K562 (cell line): ENCODE data around the gene ANO4. TPM values are rescaled to one million over a fixed set of nuclear protein-coding genes. Genes with fewer than 3 reads are reported as not detected.

Experiments
- ATAC-seq: fragments of 200-7000 bp; cut with Tn5 transposase; 3 replicates; pipeline ENCODE4 v1.9.1; 2020; ENCODE audit warnings: moderate library complexity
- BruUV-seq: library from RNA; stranded (reverse); fragments of 400-500 nt; replicated peaks from 2 replicates; lab custom pipeline; 2021; lab: Mats Ljungman, UMichigan
- CTCF ChIA-PET: fragments of 300-600 bp; formaldehyde crosslinking; extraction: SDS; loops from one replicate; lab custom pipeline; 2021; ENCODE audit warnings: low intra/inter-chr PET ratio; lab: Yijun Ruan, JAX
- POLR2A ChIA-PET: fragments of 300-600, 350-650 bp; sonication (Branson Sonifier 250); formaldehyde crosslinking; extraction: SDS; loops from one replicate; lab custom pipeline; 2021; ENCODE audit warnings: antibody characterized with exemption, inconsistent platforms; lab: Yijun Ruan, JAX
- DNase-seq, 4 experiments: peaks; one replicate each; pipeline versions ENCODE4 v3.0.0 to v3.0.0-alpha.2; 2011 to 2018; ENCODE audit warnings: low spot score in 3 of 4, mixed read lengths in 3 of 4; ENCODE audit errors: extremely low read depth in 1 of 4
- FAIRE-seq: peaks from 2 replicates; lab custom pipeline; 2011; peaks lifted over from hg19 to GRCh38; lab: Jason Lieb, UNC
- H2AFZ ChIP-seq: 2 replicates; pipeline ENCODE4 v1.6.0; 2011; ENCODE audit warnings: low read depth, low read length, control low read depth, inconsistent platforms
- H3K27ac ChIP-seq: fragments of 200-600 bp; 3 replicates; pipeline ENCODE4 v1.8.0; 2011; ENCODE audit warnings: low read depth, mild to moderate bottlenecking, control low read depth, inconsistent platforms, low read length, moderate library complexity, mixed read lengths; ENCODE audit errors: extremely low read depth
- H3K27me3 ChIP-seq, 2 experiments: fragments of 300-600 bp in 1 of 2; 2 replicates in 1 of 2; 3 replicates in 1 of 2; pipeline versions ENCODE4 v1.6.0 to v1.8.0; 2011; ENCODE audit warnings: inconsistent platforms in 2 of 2, low read length in 2 of 2, mild to moderate bottlenecking in 1 of 2, mixed read lengths in 1 of 2, moderate library complexity in 1 of 2; ENCODE audit not compliant: control insufficient read depth in 2 of 2, insufficient read depth in 2 of 2
- H3K36me3 ChIP-seq: fragments of 300-600 bp; 3 replicates; pipeline ENCODE4 v1.8.0; 2011; ENCODE audit warnings: mild to moderate bottlenecking, low read length, inconsistent platforms; ENCODE audit not compliant: control insufficient read depth, insufficient read depth
- H3K4me1 ChIP-seq, 2 experiments: fragments of 200-600 bp in 1 of 2; replicated peaks in 1 of 2; 2 replicates in 1 of 2; 3 replicates in 1 of 2; pipeline versions ENCODE4 v1.5.1 to v1.8.0; 2011; ENCODE audit warnings: inconsistent platforms in 2 of 2, low read length in 2 of 2, mild to moderate bottlenecking in 1 of 2, mixed read lengths in 1 of 2, moderate library complexity in 1 of 2; ENCODE audit not compliant: control insufficient read depth in 2 of 2, insufficient read depth in 2 of 2
- H3K4me2 ChIP-seq: 2 replicates; pipeline ENCODE4 v1.6.1; 2011; ENCODE audit warnings: low read length, control low read depth, inconsistent platforms, mixed read lengths; ENCODE audit not compliant: insufficient read depth
- H3K4me3 ChIP-seq: fragments of 200-600 bp; sonication (generic), shearing (Covaris generic); 2 replicates; pipeline ENCODE4 v1.5.1; 2016; ENCODE audit warnings: control low read depth, inconsistent platforms
- H3K79me2 ChIP-seq: fragments of 200-600 bp; 3 replicates; pipeline ENCODE4 v1.8.0; 2011; ENCODE audit warnings: low read length, inconsistent platforms; ENCODE audit not compliant: control insufficient read depth, insufficient read depth
- H3K9ac ChIP-seq, 2 experiments: 2 replicates each; pipeline versions ENCODE4 v1.6.0 to v1.6.1; 2011; ENCODE audit warnings: low read depth in 2 of 2, low read length in 2 of 2, control low read depth in 1 of 2, inconsistent platforms in 1 of 2, mild to moderate bottlenecking in 1 of 2, mixed read lengths in 1 of 2; ENCODE audit not compliant: insufficient read depth in 1 of 2
- H3K9me1 ChIP-seq: one replicate; pipeline ENCODE4 v1.6.0; 2011; ENCODE audit warnings: inconsistent platforms, mild to moderate bottlenecking, low read length, moderate library complexity; ENCODE audit not compliant: control insufficient read depth, insufficient read depth
- H3K9me3 ChIP-seq: replicated peaks from 2 replicates; pipeline ENCODE4 v1.5.1; 2011; ENCODE audit warnings: low read depth, low read length, inconsistent platforms; ENCODE audit not compliant: control insufficient read depth, insufficient read depth
- H4K20me1 ChIP-seq: replicated peaks from 2 replicates; pipeline ENCODE4 v1.6.1; 2011; ENCODE audit warnings: low read length, inconsistent platforms, mixed read lengths; ENCODE audit not compliant: control insufficient read depth, insufficient read depth
- CHD1 ChIP-seq: fragments of 200-600 bp; sonication (generic); IDR thresholded peaks from one replicate; pipeline ENCODE4 v1.6.1; 2012; ENCODE audit warnings: mild to moderate bottlenecking, moderate library complexity, low read length, inconsistent platforms
- NFYB ChIP-seq: IDR thresholded peaks from 2 replicates; pipeline ENCODE4 v1.6.1; 2011; ENCODE audit warnings: mild to moderate bottlenecking, moderate library complexity; ENCODE audit not compliant: insufficient read length; ENCODE audit errors: extremely low read depth
- RFX5 ChIP-seq: IDR thresholded peaks from 2 replicates; pipeline ENCODE4 v1.6.1; 2011; ENCODE audit warnings: low read depth, mild to moderate bottlenecking, improper control_type of control experiment, low read length
- TEAD2 ChIP-seq: fragments of 450-650 bp; IDR thresholded peaks from 2 replicates; pipeline ENCODE4 v1.6.1; 2016; ENCODE audit warnings: missing genetic modification characterization, control low read depth, missing compliant biosample characterization
- TOE1 ChIP-seq, 2 experiments: fragments of 450-650 bp in 1 of 2; sonication (generic) in 1 of 2; formaldehyde crosslinking in 1 of 2; IDR thresholded peaks; 2 replicates each; pipeline versions ENCODE4 v1.7.1 to v1.8.0; 2016 to 2022; ENCODE audit warnings: borderline replicate concordance in 2 of 2, mild to moderate bottlenecking in 2 of 2, antibody characterized with exemption in 1 of 2, inconsistent platforms in 1 of 2, low read depth in 1 of 2, missing genetic modification reagents in 1 of 2, moderate library complexity in 1 of 2
- ZFP30 ChIP-seq: fragments of 250-450 bp; sonication (Bioruptor Pico); IDR thresholded peaks from 2 replicates; pipeline ENCODE4 v1.8.0; 2022; ENCODE audit warnings: moderate library complexity, mild to moderate bottlenecking, inconsistent platforms, borderline replicate concordance
- WGBS: fragments of 100-300 bp; shearing (Covaris generic); methylation state at CpG from one replicate; pipeline ENCODE4 v1.1.6; 2016; ENCODE audit warnings: low coverage, mixed read lengths; ENCODE audit not compliant: insufficient coverage; ENCODE audit errors: missing lambda C conversion rate; 5-methylcytosine and 5-hydroxymethylcytosine counted together
- in situ Hi-C: fragments of 300-500 bp; cut with MboI; formaldehyde crosslinking; loops from 4 replicates; pipeline ENCODE4 v1.15.0; 2018; ENCODE audit warnings: inconsistent platforms, mixed read lengths
- intact Hi-C: fragments of 100-400 bp; cut with micrococcal nuclease; formaldehyde crosslinking; loops from 2 replicates; pipeline ENCODE4 v1.14.2; 2022
- polyA plus RNA-seq, 8 experiments: library from polyadenylated mRNA; depleted of rRNA in 4 of 8; stranded (reverse) in 5 of 8; unstranded in 3 of 8; fragments of >200 nt; fragmentation: Nextera tagmentation in 2 of 8; fragmentation: Illumina TruSeq in 1 of 8; extraction: Ambion mirVana in 2 of 8; extraction: Trizol in 1 of 8; gene quantifications; 2 replicates each; pipeline versions ENCODE4 v1.2.1 to v1.2.3, GENCODE V29; 2011 to 2014; ENCODE audit warnings: inconsistent platforms in 1 of 8, missing spikeins in 1 of 8
- total RNA-seq, 7 experiments: library from RNA; depleted of rRNA in 6 of 7; stranded (reverse); fragments of >200 nt in 6 of 7; fragmentation: Illumina TruSeq in 2 of 7; extraction: Trizol in 2 of 7; gene quantifications; 2 replicates each; pipeline versions ENCODE4 v1.2.1 to v1.2.3, GENCODE V29; 2011 to 2021; ENCODE audit warnings: low replicate concordance in 1 of 7
- TF ChIP-seq, protein P1 (sequence below): fragments of 250-450 bp; sonication (Bioruptor Pico); IDR thresholded peaks from 2 replicates; pipeline ENCODE4 v1.5.1; 2021; ENCODE audit warnings: mild to moderate bottlenecking
- TF ChIP-seq, protein P2 (sequence below): sonication (generic); formaldehyde crosslinking; IDR thresholded peaks from 2 replicates; pipeline ENCODE4 v1.8.1; 2022; ENCODE audit warnings: missing genetic modification reagents

Gene ANO4
- total and polyA plus RNA-seq, 9 of the 15 experiments (the other 6 are each of a cell fraction or from before 2014, with no cell fraction given): not detected

DNA sequence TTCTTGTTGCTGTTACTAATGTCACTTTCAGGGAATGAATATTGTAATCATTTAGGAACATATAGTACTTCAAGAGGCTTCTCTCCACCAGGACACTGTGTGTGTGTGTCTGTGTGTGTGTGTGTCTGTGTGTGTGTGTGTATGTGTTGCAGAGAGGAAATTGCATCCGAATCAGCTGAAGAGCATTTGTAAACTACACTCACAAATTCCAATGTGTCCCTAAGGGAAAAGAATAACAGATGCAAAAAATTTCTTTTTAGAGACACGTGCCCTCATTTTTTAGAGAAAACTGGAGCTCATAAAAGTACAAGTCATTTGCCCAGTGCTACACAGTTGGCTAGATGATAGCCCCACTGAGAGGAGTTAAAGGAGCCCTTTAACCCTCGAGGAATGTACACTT is 168.8 kb downstream of the ANO4 start:
- H3K9me1 ChIP-seq: no peaks in the 10 kb centered on the region
- no peak for TF ChIP-seq NFYB
- no peak for TF ChIP-seq ZFP30
- TF ChIP-seq, protein P1, sequence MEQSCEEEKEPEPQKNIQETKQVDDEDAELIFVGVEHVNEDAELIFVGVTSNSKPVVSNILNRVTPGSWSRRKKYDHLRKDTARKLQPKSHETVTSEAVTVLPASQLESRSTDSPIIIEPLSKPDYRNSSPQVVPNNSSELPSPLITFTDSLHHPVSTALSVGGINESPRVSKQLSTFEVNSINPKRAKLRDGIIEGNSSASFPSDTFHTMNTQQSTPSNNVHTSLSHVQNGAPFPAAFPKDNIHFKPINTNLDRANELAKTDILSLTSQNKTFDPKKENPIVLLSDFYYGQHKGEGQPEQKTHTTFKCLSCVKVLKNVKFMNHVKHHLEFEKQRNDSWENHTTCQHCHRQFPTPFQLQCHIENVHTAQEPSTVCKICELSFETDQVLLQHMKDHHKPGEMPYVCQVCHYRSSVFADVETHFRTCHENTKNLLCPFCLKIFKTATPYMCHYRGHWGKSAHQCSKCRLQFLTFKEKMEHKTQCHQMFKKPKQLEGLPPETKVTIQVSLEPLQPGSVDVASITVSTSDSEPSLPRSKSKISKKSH: no peak
- no peak for TF ChIP-seq CHD1
- no peak for TF ChIP-seq RFX5
- FAIRE-seq (no peak), DNase-seq (no peak), ATAC-seq (no peak)
- intact Hi-C loops: no loop called here
- CTCF ChIA-PET: no interaction called here
- WGBS: 0% methylated on average over 3 of the region's 3 CpGs
- H3K27me3 ChIP-seq: no peaks in the 10 kb centered on the region
- no peaks in the 10 kb centered on the region for H3K36me3 ChIP-seq
- H3K9ac ChIP-seq: no peak overlapping the region
- POLR2A ChIA-PET: no interaction called here
- H3K79me2 ChIP-seq: no peaks in the 10 kb centered on the region
- no peak overlapping the region for H3K4me2 ChIP-seq
- in situ Hi-C loops: no loop called here
- no peaks in the 10 kb centered on the region for H4K20me1 ChIP-seq
- no peaks in the 10 kb centered on the region for H3K9me3 ChIP-seq
- no peak overlapping the region for H3K27ac ChIP-seq
- no peak overlapping the region for H3K4me3 ChIP-seq
- H3K4me1 ChIP-seq: no peaks in the 10 kb centered on the region
- no TSS peak for BruUV-seq
- H2AFZ ChIP-seq: no peak overlapping the region

- POLR2A ChIA-PET: no interaction called here
- H3K4me1 ChIP-seq: no peaks in the 10 kb centered on the region
- H3K4me2 ChIP-seq: no peak overlapping the region
- H3K9me1 ChIP-seq: no peaks in the 10 kb centered on the region
- no peaks in the 10 kb centered on the region for H3K79me2 ChIP-seq
- BruUV-seq: no TSS peak
- H3K27me3 ChIP-seq: no peaks in the 10 kb centered on the region
- intact Hi-C loops (no loop called here), in situ Hi-C loops (no loop called here)
- H3K9me3 ChIP-seq: no peaks in the 10 kb centered on the region
- H3K9ac ChIP-seq: no peak overlapping the region
- H2AFZ ChIP-seq: no peak overlapping the region
- 0% methylated on average over 2 of the region's 2 CpGs for WGBS
- TF ChIP-seq, protein P2, sequence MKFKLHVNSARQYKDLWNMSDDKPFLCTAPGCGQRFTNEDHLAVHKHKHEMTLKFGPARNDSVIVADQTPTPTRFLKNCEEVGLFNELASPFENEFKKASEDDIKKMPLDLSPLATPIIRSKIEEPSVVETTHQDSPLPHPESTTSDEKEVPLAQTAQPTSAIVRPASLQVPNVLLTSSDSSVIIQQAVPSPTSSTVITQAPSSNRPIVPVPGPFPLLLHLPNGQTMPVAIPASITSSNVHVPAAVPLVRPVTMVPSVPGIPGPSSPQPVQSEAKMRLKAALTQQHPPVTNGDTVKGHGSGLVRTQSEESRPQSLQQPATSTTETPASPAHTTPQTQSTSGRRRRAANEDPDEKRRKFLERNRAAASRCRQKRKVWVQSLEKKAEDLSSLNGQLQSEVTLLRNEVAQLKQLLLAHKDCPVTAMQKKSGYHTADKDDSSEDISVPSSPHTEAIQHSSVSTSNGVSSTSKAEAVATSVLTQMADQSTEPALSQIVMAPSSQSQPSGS (CRISPR knock-in tag): no peak
- no peak for TF ChIP-seq TEAD2 (tag)
- no peak for TF ChIP-seq TOE1 (IDR thresholded peaks at IDR 0.05; ENCODE audit: borderline replicate concordance)
- TF ChIP-seq TOE1 (CRISPR knock-in tag; IDR thresholded peaks at IDR 0.05; ENCODE audit: borderline replicate concordance, low read depth): no peak
- DNase-seq (no peak), ATAC-seq (no peak), FAIRE-seq (no peak)
- CTCF ChIA-PET: no interaction called here
- no peaks in the 10 kb centered on the region for H4K20me1 ChIP-seq
- H3K27ac ChIP-seq: no peak overlapping the region
- H3K36me3 ChIP-seq: no peaks in the 10 kb centered on the region
- no peak overlapping the region for H3K4me3 ChIP-seq
Observed at GRCh38 chr12:100964028-100964427, 169.5 kb downstream of the ANO4 start.
